ENCODE measurements around the gene ITGA5.
A peak's percentile ranks its signal among the peaks of the same experiment; 100 is the strongest.

Gene ITGA5

GRCh38 chr12:54383041-54383609, 35.9 kb downstream of the ITGA5 start:
- Histone ChIP-seq H3K27ac (peak overlapping the region; percentile 99), H3K27me3 (ENCODE audit: insufficient read depth, low read depth, severe bottlenecking) (no peaks in the 10 kb centered on the region), H3K4me3 (ENCODE audit: low read depth, low read length) (no peak overlapping the region), H3K9me3 (ENCODE audit: severe bottlenecking) (no peaks in the 10 kb centered on the region), H3K36me3 (peaks cover 80% of the 10 kb centered on the region)
- TF ChIP-seq CTCF (IDR thresholded peaks at IDR 0.05; ENCODE audit: low read depth, low read length), result no peak
- DNase-seq, result no peak

GRCh38 chr12:54381136-54381535, 37.9 kb downstream of the ITGA5 start:
- no peak for TF ChIP-seq CTCF (IDR thresholded peaks at IDR 0.05; ENCODE audit: low read depth, low read length)
- peaks cover 89% of the 10 kb centered on the region for H3K36me3 ChIP-seq
- no peaks in the 10 kb centered on the region for H3K9me3 ChIP-seq (ENCODE audit: severe bottlenecking)
- DNase-seq, result peak; percentile 56
- H3K27ac ChIP-seq, result no peak overlapping the region; the same call in 1 of the 2 replicates
- no peak overlapping the region for H3K4me3 ChIP-seq (ENCODE audit: low read depth, low read length)
- no peaks in the 10 kb centered on the region for H3K27me3 ChIP-seq (ENCODE audit: insufficient read depth, low read depth, severe bottlenecking)

- no peak overlapping the region for H3K4me3 ChIP-seq (ENCODE audit: low read depth, low read length)
- TF ChIP-seq CTCF (IDR thresholded peaks at IDR 0.05; ENCODE audit: low read depth, low read length), result peak; percentile 100
These were observed 39.5 kb downstream of the ITGA5 start for GRCh38 chr12:54379398-54380201.

GRCh38 chr12:54378796-54379397, 40.2 kb downstream of the ITGA5 start:
- TF ChIP-seq CTCF (IDR thresholded peaks at IDR 0.05; ENCODE audit: low read depth, low read length), result no peak
- peak; percentile 57 for DNase-seq
- H3K27ac ChIP-seq, result peak overlapping the region; percentile 50
- no peak overlapping the region for H3K4me3 ChIP-seq (ENCODE audit: low read depth, low read length)
- no peaks in the 10 kb centered on the region for H3K27me3 ChIP-seq (ENCODE audit: insufficient read depth, low read depth, severe bottlenecking)
- H3K36me3 ChIP-seq, result peaks cover 97% of the 10 kb centered on the region
- no peaks in the 10 kb centered on the region for H3K9me3 ChIP-seq (ENCODE audit: severe bottlenecking)

More at GRCh38 chr12:54379398-54380201, 39.5 kb downstream of the ITGA5 start:
- peak overlapping the region; percentile 50 for H3K27ac ChIP-seq
- H3K36me3 ChIP-seq, result peaks cover 97% of the 10 kb centered on the region
- peak; percentile 94 for DNase-seq
- H3K27me3 ChIP-seq (ENCODE audit: insufficient read depth, low read depth, severe bottlenecking), result no peaks in the 10 kb centered on the region
- H3K9me3 ChIP-seq (ENCODE audit: severe bottlenecking), result no peaks in the 10 kb centered on the region

- H3K27ac ChIP-seq, result no peak overlapping the region
- TF ChIP-seq CTCF (IDR thresholded peaks at IDR 0.05; ENCODE audit: low read depth, low read length), result no peak
- no peaks in the 10 kb centered on the region for H3K9me3 ChIP-seq (ENCODE audit: severe bottlenecking)
- H3K36me3 ChIP-seq, result peaks cover 97% of the 10 kb centered on the region
- H3K4me3 ChIP-seq (ENCODE audit: low read depth, low read length), result no peak overlapping the region
- no peak for DNase-seq
- H3K27me3 ChIP-seq (ENCODE audit: insufficient read depth, low read depth, severe bottlenecking), result no peaks in the 10 kb centered on the region
These were observed 41.1 kb downstream of the ITGA5 start for GRCh38 chr12:54377797-54378515.
